GOT3 (cell line): ENCODE data around the gene CAV2.

Source experiments
- DNase-seq: peaks from one replicate; lab custom pipeline; 2025; ENCODE audit warnings: mixed read lengths; lab: John Stamatoyannopoulos, UW

The CAV2 gene

GRCh38 chr7:116495736-116496135 is 3.8 kb upstream of the CAV2 start:
- no peak for DNase-seq

GRCh38 chr7:116496653-116497052 is 2.9 kb upstream of the CAV2 start:
- DNase-seq, result no peak

GRCh38 chr7:116497708-116498107 is 1.8 kb upstream of the CAV2 start:
- no peak for DNase-seq

GRCh38 chr7:116500078-116500853 is 728 bp downstream of the CAV2 start:
- DNase-seq, result no peak

- no peak for DNase-seq
These were observed 2.1 kb downstream of the CAV2 start for GRCh38 chr7:116501425-116502167.

GRCh38 chr7:116502201-116503096 is 2.9 kb downstream of the CAV2 start:
- DNase-seq, result no peak

- DNase-seq, result no peak
These were observed 4.3 kb downstream of the CAV2 start for GRCh38 chr7:116503835-116504234.

- DNase-seq, result no peak
These were observed 5.7 kb downstream of the CAV2 start for GRCh38 chr7:116505278-116505677.

GRCh38 chr7:116505823-116506222 is 6.3 kb downstream of the CAV2 start:
- no peak for DNase-seq

- DNase-seq, result no peak
These were observed 10.5 kb downstream of the CAV2 start for GRCh38 chr7:116509982-116510579.

- DNase-seq, result no peak
These were observed 11.3 kb downstream of the CAV2 start for GRCh38 chr7:116510795-116511194.

- DNase-seq, result no peak
These were observed 12.3 kb downstream of the CAV2 start for GRCh38 chr7:116511552-116512519.

GRCh38 chr7:116512520-116513188 is 13.1 kb downstream of the CAV2 start:
- no peak for DNase-seq

GRCh38 chr7:116515584-116515983 is 16.0 kb downstream of the CAV2 start:
- no peak for DNase-seq

GRCh38 chr7:116516324-116516723 is 16.8 kb downstream of the CAV2 start:
- DNase-seq, result no peak

- no peak for DNase-seq
These were observed 18.1 kb downstream of the CAV2 start for GRCh38 chr7:116517626-116518025.

- no peak for DNase-seq
These were observed 19.4 kb downstream of the CAV2 start for GRCh38 chr7:116518961-116519360.

- DNase-seq, result no peak
These were observed 21.6 kb downstream of the CAV2 start for GRCh38 chr7:116521046-116521664.

- no peak for DNase-seq
These were observed 22.7 kb downstream of the CAV2 start for GRCh38 chr7:116522247-116522646.

- DNase-seq, result no peak
These were observed 24.7 kb downstream of the CAV2 start for GRCh38 chr7:116524221-116524608.
